GM21423 (cell line): ENCODE data around the gene PAAF1.
"Not testable (repeated sequence)": the region's sequence is repeated elsewhere in the genome, so short reads cannot be mapped to it uniquely, and the experiment has no call there.

Source experiments
- ATAC-seq: cut with Tn5 transposase; IDR thresholded peaks from one replicate; pipeline ENCODE4 v1.9.1; 2021; ENCODE audit warnings: mild to moderate bottlenecking, moderate library complexity; ENCODE audit not compliant: unreplicated experiment

PAAF1 gene

GRCh38 chr11:73880449-73880848 is 3.6 kb downstream of the PAAF1 start:
- not testable (repeated sequence) for ATAC-seq

GRCh38 chr11:73883856-73884255 is 7.1 kb downstream of the PAAF1 start:
- no peak for ATAC-seq

DNA sequence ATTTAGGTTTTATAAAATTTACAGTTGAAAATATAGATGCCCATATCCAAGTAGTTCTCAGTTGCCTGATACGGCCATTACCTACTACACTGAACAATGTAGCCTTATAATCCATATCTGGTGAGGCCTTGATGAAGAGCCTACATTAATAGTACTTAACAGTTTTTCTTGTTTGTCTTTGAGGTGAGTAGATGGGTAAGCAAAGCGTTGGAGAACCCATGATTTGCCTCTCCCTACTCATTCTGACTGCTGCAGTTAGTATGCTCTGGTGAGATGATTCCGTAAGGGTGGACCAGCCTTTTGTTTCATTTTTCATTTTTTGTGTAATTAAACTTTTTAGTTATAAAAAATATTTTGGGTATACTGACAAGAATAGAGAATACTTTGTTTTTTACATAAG is 11.4 kb downstream of the PAAF1 start:
- no peak for ATAC-seq

DNA sequence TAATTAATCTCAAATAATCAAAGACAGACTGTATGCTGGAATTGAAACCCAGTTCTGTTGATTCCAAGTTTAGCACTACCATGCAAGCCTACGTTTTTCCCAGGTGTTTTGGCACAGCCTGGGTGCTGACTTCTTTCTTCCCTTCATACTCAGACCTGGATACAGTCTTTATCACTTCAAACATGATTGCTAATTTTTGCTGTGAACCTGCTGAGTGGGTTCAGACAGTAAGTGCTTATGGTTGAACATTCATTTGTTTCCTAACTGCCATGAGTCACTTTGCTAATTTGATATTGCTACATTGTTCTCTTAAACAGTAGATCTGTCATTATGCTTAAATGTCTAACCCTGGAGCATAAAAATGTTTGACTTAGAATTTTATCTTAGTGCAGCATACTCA is 12.2 kb downstream of the PAAF1 start:
- ATAC-seq, result no peak

GRCh38 chr11:73889536-73889935 is 12.7 kb downstream of the PAAF1 start:
- no peak for ATAC-seq

DNA sequence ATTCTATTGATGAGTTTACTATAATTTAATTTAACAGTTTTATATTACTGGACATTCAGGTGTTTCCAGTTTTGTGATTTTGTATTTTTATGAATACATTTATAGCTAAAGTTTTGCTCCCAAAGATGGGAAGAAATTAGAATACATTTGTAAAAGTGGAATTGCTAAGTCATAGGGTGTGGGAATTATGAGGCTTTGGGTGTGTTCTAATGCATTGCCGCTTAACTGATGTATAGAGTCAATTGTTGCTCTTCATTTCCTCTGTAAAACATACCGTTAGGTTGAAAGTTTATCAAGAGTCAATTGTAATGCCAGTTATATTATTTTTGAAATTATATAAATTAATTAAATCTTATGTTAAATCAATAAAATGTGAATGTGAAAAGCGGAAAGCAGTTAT is 16.2 kb downstream of the PAAF1 start:
- no peak for ATAC-seq

GRCh38 chr11:73894725-73895335 is 18.0 kb downstream of the PAAF1 start:
- no peak for ATAC-seq

GRCh38 chr11:73902303-73902702 is 25.5 kb downstream of the PAAF1 start:
- no peak for ATAC-seq

DNA sequence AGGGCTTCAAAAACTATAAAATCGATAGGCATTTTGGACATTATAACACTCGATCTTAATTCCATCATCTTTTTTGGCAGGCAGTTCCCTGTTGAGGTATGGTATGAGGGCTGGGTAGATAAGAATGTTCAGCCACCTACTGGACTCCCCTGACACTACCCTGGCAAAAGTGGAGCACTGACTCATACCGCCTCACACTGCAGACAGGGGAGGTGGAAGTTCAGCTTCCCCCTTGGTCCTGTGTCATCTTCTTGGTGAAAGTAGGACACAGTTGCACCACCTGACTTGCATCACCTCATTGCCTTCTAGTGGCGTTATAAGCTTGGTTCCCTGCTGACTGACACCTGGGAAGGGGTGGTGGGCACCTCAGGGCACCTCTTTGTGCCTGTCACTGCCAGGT is 30.4 kb downstream of the PAAF1 start:
- no peak for ATAC-seq

DNA sequence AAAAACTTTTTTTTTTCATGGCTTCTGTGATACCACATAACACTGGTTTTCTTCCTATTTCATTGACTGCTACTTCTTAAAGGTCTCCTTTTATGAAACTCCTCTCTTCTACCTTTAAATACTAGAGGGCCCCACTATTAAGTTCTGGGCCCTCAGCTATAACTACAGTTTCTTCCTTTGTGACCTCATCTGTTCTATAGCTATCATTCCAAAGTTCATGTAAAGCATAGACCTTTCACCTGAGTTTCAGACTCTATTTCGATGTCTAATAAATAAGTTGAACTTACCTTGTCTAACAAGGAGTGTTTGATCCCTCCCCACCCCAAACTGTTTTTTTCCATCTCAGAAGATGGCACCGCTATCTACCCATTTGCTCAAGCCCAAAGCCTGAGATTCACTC is 35.2 kb downstream of the PAAF1 start:
- no peak for ATAC-seq

GRCh38 chr11:73913472-73913871 is 36.7 kb downstream of the PAAF1 start:
- ATAC-seq, result no peak

- no peak for ATAC-seq
Measured at GRCh38 chr11:73914284-73914683, 37.5 kb downstream of the PAAF1 start.

DNA sequence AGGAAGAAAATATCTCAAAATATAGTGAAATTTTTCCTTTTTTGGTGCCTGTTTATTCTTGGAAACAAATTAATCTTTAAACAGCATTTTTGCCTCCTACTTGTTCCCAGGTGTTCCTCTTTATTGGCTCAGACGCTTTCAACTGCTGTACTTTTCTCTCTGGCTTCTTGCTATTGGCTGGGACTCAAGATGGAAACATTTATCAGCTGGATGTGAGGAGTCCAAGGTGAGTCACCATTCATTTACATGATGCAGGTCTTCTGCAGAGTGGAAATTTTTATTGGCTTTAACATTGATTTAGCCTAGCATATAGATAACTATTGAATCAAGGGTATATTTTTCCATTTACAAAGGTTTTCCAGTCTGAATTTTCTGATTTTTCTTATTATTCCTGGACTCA is 39.6 kb downstream of the PAAF1 start:
- no peak for ATAC-seq

DNA sequence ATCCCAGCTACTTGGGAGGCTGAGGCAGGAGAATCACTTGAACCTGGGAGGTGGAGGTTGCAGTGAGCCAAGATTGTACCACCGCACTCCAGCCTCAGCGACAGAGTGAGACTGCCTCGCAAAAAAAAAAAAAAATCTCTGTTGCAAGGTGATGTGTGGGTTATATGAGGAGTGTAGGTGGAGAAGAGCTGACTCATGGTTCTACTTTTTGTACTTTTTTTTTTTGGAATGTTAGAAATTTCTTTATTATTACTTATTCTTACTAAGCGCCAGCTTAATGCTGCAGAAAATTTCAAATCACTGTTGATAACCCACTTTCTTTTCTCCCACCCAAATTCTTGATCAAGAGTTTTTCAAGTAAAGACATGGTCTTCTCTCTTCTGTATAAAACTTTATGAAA is 44.4 kb downstream of the PAAF1 start:
- no peak for ATAC-seq

DNA sequence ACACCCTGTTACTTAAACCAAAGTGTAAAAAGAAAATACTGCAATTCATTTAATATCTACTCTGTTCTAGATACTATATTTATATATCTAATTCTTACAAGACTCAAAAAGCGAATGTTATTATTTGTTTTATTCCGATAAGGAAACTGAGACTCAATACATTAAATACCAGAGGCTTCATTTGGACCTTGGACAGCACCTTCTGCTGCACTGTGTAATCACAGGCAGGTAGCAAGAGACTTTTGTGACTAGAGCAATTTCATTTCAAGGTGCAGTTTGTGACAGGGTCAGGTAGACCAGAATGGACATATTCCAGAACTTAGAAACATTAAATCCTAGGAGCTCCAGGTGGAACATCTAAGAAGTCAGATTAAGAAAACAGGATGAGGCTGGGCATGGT is 52.6 kb downstream of the PAAF1 start:
- ATAC-seq, result no peak

DNA sequence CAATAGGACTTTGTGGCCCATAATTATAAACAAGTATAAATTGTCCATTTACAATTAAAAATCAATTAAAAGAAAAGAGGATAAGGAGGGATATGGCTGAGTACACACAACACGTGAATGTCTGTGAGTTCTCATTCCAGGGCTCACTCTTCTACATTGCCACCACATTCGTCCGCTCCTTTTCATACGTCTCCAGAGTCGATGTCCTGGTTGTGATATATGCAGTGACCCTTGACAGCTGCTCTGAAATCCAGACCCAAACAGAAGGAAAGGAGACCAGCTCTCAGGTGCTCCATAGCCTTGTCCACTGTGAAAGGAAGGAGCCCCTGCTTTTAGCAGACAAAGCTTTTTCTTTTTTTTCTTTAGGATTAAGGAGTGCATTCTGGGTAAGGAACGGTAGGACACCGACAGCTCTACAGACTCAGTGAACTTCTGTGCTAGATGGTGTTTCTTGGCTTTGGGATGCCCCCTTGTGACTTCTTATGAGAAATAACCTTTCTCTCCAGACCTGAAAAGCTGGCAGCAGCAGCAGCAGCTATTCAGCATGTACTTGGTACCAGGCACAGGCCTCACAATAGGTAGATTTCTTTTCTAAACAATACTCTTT is 54.3 kb downstream of the PAAF1 start:
- no peak for ATAC-seq

DNA sequence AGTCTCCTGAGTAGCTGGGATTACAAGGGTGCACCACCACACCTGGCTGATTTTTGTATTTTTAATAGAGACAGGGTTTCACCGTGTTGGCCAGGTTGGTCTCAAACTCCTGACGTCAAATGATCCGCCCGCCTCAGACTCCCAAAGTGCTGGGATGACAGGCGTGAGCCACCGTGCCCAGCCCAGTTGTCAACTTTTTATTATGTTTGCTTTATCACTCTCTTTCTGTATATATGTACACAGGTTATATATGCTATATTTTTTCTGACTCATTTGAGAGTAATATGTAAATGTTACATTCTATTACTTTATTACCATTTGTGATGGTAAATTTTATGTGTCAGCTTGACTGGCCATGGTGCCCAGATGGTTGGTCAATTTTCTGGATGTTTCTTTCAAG is 55.2 kb downstream of the PAAF1 start:
- no peak for ATAC-seq

DNA sequence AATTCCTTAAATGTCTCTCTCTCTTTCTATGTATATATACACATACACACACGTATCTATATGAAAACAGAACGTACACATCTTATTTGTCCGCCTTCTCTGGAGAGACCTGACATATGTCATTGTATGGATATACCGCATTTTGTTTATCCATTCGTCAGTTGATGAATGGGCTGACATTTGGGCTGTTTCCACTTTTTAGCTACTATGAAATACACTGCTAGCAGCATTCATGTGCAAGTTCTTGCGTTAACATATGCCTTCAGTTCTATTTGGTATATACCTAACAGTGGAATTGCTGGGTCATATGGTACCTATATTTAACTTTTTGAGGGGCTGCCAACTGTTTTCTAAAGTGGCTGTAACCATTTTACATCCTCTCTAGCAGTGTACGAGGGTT is 56.0 kb downstream of the PAAF1 start:
- ATAC-seq, result no peak

DNA sequence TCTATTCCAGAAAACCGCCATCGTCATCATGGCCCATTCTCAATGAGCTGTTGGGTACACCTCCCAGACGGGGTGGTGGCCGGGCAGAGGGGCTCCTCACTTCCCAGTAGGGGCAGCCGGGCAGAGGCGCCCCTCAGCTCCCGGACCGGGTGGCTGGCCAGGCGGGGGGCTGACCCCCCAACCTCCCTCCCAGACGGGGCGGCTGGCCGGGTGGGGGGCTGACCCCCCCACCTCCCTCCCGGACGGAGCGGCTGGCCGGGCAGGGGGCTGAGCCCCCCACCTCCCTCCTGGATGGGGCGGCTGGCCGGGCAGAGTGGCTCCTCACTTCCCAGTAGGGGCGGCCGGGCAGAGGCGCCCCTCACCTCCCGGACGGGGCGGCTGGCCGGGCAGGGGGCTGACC is 59.2 kb downstream of the PAAF1 start:
- not testable (repeated sequence) for ATAC-seq

- ATAC-seq, result no peak
Measured at GRCh38 chr11:73939096-73939495, 62.3 kb downstream of the PAAF1 start.

- no peak for ATAC-seq
Measured at GRCh38 chr11:73940801-73941570, 64.2 kb downstream of the PAAF1 start.

- ATAC-seq, result no peak
Measured at GRCh38 chr11:73942010-73942409, 65.2 kb downstream of the PAAF1 start.
